Ishikawa (cell line): ENCODE measurements around the gene TSC22D3.

Experiments
- CREB1 ChIP-seq: IDR thresholded peaks from 2 replicates; pipeline ENCODE4 v1.6.1; 2012; ENCODE audit warnings: low read depth
- EP300 ChIP-seq: IDR thresholded peaks from 2 replicates; pipeline ENCODE4 v1.6.1; 2012; ENCODE audit warnings: borderline replicate concordance
- RAD21 ChIP-seq: IDR thresholded peaks from 2 replicates; pipeline ENCODE4 v1.6.1; 2012; ENCODE audit warnings: low read depth
- TAF1 ChIP-seq: IDR thresholded peaks from 2 replicates; pipeline ENCODE4 v1.6.1; 2012; ENCODE audit warnings: low read depth, mild to moderate bottlenecking
- TEAD4 ChIP-seq: IDR thresholded peaks from 2 replicates; pipeline ENCODE4 v1.6.1; 2012
- YY1 ChIP-seq: IDR thresholded peaks from 2 replicates; pipeline ENCODE4 v1.6.1; 2012; ENCODE audit warnings: low read depth
- TF ChIP-seq, protein P1 (sequence below): IDR thresholded peaks from 2 replicates; pipeline ENCODE4 v1.6.1; 2012; ENCODE audit warnings: low read depth, mild to moderate bottlenecking
- TF ChIP-seq, protein P2 (sequence below): IDR thresholded peaks from 2 replicates; pipeline ENCODE4 v1.6.1; 2012

DNA sequence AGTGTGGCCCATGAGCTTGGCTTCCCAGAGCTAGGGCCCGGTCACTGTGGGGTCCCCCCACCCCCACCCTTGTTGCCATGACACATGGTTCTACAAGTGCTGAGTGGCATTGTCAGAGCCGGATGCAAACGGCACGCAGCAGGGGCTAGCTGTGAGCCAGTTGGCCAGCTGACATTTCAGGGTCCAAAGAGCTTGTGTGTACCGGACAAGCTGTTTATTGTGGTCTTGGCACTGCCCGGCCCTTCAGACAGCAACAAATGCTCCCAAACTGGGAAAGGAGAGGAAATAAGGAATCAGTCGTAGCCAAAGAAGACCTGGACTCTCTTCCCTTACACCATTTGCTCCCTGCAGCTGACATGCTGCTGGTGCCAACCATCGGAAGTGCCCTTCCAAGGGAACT lies 36.8 kb downstream of the TSC22D3 start:
- TF ChIP-seq YY1 (no peak), TEAD4 (no peak), CREB1 (no peak), TAF1 (no peak), EP300 (no peak), RAD21 (no peak)
- TF ChIP-seq, protein P1, sequence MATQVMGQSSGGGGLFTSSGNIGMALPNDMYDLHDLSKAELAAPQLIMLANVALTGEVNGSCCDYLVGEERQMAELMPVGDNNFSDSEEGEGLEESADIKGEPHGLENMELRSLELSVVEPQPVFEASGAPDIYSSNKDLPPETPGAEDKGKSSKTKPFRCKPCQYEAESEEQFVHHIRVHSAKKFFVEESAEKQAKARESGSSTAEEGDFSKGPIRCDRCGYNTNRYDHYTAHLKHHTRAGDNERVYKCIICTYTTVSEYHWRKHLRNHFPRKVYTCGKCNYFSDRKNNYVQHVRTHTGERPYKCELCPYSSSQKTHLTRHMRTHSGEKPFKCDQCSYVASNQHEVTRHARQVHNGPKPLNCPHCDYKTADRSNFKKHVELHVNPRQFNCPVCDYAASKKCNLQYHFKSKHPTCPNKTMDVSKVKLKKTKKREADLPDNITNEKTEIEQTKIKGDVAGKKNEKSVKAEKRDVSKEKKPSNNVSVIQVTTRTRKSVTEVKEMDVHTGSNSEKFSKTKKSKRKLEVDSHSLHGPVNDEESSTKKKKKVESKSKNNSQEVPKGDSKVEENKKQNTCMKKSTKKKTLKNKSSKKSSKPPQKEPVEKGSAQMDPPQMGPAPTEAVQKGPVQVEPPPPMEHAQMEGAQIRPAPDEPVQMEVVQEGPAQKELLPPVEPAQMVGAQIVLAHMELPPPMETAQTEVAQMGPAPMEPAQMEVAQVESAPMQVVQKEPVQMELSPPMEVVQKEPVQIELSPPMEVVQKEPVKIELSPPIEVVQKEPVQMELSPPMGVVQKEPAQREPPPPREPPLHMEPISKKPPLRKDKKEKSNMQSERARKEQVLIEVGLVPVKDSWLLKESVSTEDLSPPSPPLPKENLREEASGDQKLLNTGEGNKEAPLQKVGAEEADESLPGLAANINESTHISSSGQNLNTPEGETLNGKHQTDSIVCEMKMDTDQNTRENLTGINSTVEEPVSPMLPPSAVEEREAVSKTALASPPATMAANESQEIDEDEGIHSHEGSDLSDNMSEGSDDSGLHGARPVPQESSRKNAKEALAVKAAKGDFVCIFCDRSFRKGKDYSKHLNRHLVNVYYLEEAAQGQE = no peak
- TF ChIP-seq, protein P2, sequence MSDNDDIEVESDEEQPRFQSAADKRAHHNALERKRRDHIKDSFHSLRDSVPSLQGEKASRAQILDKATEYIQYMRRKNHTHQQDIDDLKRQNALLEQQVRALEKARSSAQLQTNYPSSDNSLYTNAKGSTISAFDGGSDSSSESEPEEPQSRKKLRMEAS = no peak
